ENCODE results near the gene CLCN6. TPM values are rescaled to one million over a fixed set of nuclear protein-coding genes. Genes with fewer than 3 reads are reported as not detected.
A peak's percentile ranks its signal among the peaks of the same experiment; 100 is the strongest.

Gene CLCN6
- total RNA-seq, 1 donor, result 18.6 TPM

GRCh38 chr1:11789126-11790067 lies 16.6 kb upstream of the CLCN6 start:
- DNase-seq (ENCODE audit: low read depth), result no peak
- H3K4me3 ChIP-seq (ENCODE audit: low read depth, low read length), result no peak overlapping the region
- TF ChIP-seq, protein P1, sequence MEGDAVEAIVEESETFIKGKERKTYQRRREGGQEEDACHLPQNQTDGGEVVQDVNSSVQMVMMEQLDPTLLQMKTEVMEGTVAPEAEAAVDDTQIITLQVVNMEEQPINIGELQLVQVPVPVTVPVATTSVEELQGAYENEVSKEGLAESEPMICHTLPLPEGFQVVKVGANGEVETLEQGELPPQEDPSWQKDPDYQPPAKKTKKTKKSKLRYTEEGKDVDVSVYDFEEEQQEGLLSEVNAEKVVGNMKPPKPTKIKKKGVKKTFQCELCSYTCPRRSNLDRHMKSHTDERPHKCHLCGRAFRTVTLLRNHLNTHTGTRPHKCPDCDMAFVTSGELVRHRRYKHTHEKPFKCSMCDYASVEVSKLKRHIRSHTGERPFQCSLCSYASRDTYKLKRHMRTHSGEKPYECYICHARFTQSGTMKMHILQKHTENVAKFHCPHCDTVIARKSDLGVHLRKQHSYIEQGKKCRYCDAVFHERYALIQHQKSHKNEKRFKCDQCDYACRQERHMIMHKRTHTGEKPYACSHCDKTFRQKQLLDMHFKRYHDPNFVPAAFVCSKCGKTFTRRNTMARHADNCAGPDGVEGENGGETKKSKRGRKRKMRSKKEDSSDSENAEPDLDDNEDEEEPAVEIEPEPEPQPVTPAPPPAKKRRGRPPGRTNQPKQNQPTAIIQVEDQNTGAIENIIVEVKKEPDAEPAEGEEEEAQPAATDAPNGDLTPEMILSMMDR (IDR thresholded peaks at IDR 0.05; ENCODE audit: insufficient read depth, low read depth, low read length), result no peak

GRCh38 chr1:11790101-11790879 lies 15.7 kb upstream of the CLCN6 start:
- TF ChIP-seq, protein P1 (IDR thresholded peaks at IDR 0.05; ENCODE audit: insufficient read depth, low read depth, low read length), result no peak
- no peak for DNase-seq (ENCODE audit: low read depth)
- H3K4me3 ChIP-seq (ENCODE audit: low read depth, low read length), result no peak overlapping the region

DNA sequence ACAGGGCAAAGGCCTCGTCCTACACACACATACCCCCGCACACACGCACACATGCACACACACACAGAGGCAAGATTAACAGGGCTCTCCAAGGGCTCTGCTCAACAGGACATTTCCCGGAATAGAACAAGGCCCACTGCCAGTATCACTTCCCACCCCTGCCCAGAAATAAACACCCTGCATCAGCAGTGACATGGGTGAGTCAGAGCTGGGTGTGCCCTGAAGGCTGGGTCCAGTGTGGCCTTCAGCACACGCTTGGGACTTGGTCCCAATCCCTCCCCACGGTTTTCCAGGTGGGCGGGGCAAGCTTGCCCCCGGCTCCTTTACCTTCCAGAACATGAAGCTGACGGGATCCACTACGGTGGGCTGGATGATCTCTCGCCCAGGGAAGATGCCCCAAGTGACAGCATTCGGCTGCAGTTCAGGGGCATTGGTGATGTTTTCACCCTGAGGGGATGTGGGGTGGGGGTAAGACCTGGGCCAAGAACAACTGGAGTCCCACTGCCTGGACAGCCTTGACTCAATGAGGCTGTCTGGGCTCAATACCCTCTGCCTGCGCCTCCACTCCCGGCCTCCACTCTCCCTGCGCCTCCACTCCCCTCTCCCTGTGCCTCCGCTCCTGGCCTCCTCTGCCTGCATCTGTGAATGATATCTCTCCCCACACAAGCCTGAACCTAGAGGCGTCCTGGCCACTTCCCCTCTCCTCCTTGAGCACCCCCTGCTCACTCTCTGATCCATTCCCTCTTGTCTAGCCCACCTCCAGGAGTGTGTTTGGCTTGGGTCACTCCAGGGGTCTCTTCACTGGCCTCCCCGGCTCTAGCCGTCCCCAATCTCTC lies 14.9 kb upstream of the CLCN6 start:
- TF ChIP-seq, protein P1 (IDR thresholded peaks at IDR 0.05; ENCODE audit: insufficient read depth, low read depth, low read length), result no peak
- peak; percentile 97 for DNase-seq (ENCODE audit: low read depth)
- H3K4me3 ChIP-seq (ENCODE audit: low read depth, low read length), result no peak overlapping the region

DNA sequence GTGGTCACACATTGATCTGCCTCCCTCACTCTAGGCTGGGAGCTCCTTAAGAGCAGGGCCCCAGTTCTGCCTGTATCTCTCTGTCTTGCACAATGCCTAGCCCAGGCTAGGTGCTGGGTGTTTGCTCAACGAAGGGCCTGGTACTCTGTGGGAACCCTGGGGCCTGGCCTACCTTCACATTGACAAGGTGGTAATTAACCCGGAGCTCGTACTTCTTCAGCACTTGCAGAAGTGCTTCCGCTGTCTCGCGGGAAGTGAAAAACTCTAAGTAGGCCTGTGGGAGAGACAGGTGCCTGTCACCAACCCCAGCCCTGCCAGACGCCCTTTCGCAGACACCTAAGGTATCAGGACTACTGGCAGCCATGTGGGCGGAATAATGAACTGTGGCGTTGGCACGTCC lies 13.9 kb upstream of the CLCN6 start:
- peak; percentile 37 for DNase-seq (ENCODE audit: low read depth)
- no peak overlapping the region for H3K4me3 ChIP-seq (ENCODE audit: low read depth, low read length)
- TF ChIP-seq, protein P1 (IDR thresholded peaks at IDR 0.05; ENCODE audit: insufficient read depth, low read depth, low read length), result no peak

GRCh38 chr1:11793819-11794218 lies 12.2 kb upstream of the CLCN6 start:
- TF ChIP-seq, protein P1 (IDR thresholded peaks at IDR 0.05; ENCODE audit: insufficient read depth, low read depth, low read length), result no peak
- H3K4me3 ChIP-seq (ENCODE audit: low read depth, low read length), result no peak overlapping the region
- no peak for DNase-seq (ENCODE audit: low read depth)

All from fibroblast of villous mesenchyme (primary cell).